ENCODE data around the gene NIPSNAP2.
A peak's percentile ranks its signal among the peaks of the same experiment; 100 is the strongest.
"Not testable (repeated sequence)": the region's sequence is repeated elsewhere in the genome, so short reads cannot be mapped to it uniquely, and the experiment has no call there.

NIPSNAP2 gene

DNA sequence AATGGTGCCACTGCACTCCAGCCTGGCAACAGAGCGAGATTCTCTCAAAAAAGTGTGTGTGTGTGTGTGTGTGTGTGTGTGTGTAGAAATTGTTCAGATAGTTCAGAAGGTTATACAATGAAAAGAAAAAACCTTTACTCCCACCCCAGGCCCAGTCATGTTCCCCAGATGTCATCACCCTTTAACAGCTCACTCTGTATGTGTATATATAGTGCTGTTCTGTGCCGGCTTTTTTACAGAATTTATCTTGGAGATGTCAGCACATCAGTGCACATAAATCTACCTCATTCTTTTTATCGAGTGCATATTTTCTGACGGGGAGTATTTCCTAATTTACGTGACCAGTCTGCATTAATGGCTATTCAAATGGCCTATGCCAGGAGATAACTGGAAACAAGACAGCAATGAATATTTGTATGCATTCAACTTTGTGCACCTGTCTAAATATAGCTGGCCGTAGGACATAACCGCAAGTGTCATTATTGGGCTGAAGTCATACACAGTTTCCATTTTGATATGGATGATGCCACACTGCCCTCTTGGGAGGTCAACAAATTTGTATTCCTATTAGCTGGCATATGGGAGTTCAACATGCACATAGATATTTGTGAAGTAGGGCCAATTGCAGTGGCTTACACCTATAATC is 11.7 kb downstream of the NIPSNAP2 start:
- DNase-seq: no peak

- peak; percentile 71 for DNase-seq
Observed at GRCh38 chr7:55977831-55978230, 13.4 kb downstream of the NIPSNAP2 start.

GRCh38 chr7:55980266-55980665 is 15.9 kb downstream of the NIPSNAP2 start:
- DNase-seq: no peak

GRCh38 chr7:55983537-55983936 is 19.2 kb downstream of the NIPSNAP2 start:
- no peak for DNase-seq

GRCh38 chr7:55992346-55992745 is 28.0 kb downstream of the NIPSNAP2 start:
- no peak for DNase-seq

DNA sequence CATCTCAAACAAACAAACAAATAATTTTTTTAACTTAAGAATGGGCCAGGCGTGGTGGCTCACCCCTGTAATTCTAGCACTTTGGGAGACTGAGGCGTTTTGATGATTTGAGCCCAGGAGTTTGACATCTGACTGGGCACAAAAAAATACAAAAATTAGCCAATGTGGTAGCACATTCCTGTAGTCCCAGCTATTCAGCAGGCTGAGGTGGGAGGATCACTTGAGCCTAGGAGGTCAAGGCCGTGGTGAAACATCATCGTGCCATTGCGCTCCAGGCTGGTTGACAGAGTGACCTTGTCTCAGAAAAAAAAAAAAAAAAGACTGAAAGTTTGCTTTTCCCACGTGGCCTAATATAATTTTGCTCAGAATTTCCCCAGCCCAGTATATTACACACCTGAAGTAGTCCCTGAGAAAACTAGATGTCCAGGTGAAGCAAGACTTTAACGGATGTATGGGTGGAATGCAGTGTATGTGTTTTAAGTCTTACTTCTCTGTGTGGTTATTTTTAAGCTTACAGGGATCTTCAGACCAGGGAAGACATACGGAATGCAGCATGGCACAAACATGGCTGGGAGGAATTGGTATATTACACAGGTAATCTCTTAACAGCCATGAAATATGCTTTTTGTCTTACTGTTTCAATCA is 32.6 kb downstream of the NIPSNAP2 start:
- DNase-seq: no peak

GRCh38 chr7:56003749-56004148 is 39.4 kb downstream of the NIPSNAP2 start:
- DNase-seq: no peak

DNA sequence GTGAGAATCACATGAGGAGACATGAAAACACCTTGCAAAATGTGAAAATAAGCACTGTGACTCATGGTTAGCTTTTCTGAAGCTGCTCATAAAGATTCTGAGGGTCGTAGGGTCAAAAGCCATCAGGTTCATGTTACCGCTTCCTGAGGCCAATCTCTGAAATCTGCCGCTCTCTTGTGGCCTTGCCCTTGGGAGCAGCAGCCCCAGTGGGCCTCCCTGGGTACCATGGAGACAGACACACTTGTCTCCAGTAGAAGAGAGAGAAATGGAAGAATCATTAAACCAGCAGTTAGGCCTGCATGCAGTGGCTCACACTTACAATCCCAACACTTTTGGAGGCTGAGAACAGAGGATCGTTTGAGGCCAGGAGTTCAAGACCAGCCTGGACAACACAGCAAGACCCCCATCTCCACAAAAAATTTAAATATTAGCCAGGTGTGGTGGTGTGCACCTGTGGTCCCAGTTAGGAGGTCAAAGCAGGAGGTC is 42.8 kb downstream of the NIPSNAP2 start:
- no peak for DNase-seq

DNA sequence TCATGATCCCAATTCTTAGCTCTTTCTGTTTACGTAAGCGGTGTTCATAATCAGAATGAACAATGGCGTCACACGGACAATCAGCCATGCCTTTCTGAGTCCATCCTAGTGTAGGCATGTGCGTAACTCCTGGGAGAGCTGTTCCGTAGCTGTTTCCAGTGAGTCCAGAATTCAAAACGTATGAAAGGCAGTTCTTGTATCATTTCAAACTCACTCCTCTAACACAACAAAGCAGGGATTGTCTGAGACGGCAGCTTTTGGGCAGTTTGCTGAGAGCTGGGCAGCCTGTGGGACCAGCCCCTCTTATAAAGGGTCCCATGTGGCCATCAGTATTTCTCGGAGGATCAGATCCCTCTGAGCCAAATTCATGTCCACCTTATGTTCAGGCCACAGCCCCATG is 43.5 kb downstream of the NIPSNAP2 start:
- no peak for DNase-seq

DNA sequence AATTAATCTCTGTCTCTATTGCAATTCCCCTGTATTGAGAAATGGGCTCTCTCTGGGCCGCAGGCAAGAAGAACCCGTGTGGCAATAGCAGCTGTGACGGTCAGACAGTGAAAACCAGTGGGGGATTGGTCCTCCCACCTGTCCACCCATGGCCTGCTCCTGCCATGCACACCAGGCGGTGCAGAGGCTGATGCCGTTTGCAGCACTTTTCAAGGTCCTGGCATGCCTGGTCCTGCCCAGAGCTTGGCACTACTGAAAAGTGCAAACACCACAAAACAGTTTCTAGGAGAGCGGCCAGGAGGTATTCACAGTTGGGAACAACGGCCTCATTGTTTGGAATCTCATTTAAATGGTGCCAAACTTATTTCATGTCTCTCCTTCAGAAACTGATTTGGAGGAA is 45.3 kb downstream of the NIPSNAP2 start:
- no peak for DNase-seq

DNA sequence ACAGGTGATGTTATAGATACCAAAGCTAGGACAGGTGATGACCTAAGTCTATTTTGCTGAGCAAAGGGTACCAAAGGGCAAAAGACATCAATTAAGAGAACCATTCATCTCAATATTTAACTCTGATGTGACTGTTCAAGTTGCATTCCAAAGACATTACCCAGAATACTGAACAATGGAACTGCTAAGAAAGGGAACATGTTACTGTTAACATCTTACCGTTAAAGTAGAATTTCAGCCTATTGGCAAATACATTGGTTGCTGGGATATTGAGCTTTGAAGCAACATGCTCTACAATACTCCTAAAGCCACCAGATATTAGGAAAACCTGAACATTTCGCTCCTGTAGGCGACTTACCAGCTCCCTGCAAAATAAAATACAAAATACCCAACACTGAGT is 52.6 kb downstream of the NIPSNAP2 start:
- not testable (repeated sequence) for DNase-seq

GRCh38 chr7:56019501-56019900 is 55.1 kb downstream of the NIPSNAP2 start:
- DNase-seq: no peak

DNA sequence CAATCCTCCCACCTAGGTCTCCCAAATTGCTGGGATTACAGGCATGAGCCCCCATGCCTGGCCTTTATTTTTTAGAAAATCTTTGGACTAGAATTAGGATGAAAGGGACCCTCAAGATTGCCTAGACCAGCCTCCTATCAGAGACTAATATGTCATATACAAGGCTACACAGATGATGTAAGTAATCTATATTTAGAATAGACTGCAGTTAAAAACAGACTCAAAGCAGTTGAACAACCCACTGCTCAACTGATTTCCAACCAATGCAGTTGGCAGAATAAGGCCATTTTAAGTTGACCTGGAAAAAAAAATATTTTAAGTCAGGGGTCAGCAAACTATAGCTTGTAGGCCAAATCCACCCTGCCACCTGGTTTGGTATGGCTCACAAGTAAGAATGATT is 59.1 kb downstream of the NIPSNAP2 start:
- no peak for DNase-seq

GRCh38 chr7:56026538-56026937 is 62.2 kb downstream of the NIPSNAP2 start:
- DNase-seq: no peak

DNA sequence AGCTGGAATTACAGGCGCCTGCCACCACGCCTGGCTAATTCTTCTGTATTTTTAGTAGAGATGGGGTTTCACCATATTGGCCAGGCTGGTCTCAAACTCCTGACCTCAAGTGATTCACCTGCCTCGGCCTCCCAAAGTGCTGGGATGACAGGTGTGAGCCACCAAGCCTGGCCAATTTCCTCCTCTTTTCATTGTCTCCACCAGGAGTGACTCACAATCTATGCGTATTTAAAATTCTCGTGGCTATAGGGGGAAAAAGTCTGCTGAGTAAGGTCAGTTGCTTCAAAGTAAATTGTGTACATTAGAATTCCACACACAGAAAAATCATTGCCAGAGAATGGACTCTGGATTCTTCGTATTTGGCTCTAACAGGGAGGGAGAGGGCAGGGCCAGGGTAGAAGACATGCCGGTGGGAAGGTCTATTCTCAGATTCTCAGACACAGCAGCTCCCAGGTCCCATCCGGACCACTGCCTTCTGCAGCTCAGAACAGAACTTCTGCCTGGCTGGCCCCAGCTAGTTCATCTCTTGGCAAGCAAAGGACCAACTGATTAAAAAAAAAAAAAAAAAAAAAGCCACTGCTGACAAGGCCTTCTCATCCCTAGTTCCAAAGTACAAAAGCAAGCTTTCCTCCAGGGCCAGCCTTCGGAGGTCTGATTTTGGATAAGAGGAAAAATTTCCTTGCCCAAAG is 64.7 kb downstream of the NIPSNAP2 start:
- peak; percentile 58 for DNase-seq

DNA sequence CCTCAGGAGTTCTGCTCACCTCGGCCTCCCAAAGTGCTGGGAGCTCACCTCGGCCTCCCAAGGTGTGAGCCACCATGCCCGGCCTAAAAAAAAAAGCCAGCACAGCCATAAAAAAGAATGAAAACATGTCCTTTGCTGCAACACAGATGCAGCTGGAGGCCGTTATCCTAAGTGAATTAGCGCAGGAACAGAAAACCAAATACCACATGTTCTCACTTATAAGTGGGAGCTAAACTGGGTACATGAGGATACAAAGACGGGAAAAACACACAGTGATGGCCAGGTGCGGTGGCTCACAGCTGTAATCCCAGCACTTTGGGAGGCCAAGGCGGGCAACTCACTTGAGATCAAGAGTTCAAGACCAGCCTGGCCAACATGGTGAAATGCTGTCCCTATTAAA is 66.0 kb downstream of the NIPSNAP2 start:
- DNase-seq: no peak

DNA sequence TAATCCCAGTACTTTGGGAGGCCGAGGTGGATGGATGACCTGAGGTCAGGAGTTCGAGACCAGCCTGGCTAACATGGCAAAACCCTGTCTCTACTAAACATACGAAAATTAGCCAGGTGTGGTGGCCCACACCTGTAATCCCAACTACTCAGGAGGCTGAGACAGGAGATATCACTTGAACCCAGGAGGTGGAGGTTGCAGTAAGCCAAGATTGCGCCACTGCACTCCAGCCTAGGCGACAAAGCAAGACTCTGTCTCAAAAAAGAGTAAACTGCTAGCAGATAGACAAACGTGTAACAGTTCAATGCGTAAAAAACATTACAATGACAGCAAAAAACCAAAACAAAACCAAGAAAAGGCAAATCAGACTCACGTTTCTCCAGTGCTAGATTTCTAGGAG is 67.2 kb downstream of the NIPSNAP2 start:
- DNase-seq: not testable (repeated sequence)

- DNase-seq: not testable (repeated sequence)
Observed at GRCh38 chr7:56032578-56032977, 68.2 kb downstream of the NIPSNAP2 start.

DNA sequence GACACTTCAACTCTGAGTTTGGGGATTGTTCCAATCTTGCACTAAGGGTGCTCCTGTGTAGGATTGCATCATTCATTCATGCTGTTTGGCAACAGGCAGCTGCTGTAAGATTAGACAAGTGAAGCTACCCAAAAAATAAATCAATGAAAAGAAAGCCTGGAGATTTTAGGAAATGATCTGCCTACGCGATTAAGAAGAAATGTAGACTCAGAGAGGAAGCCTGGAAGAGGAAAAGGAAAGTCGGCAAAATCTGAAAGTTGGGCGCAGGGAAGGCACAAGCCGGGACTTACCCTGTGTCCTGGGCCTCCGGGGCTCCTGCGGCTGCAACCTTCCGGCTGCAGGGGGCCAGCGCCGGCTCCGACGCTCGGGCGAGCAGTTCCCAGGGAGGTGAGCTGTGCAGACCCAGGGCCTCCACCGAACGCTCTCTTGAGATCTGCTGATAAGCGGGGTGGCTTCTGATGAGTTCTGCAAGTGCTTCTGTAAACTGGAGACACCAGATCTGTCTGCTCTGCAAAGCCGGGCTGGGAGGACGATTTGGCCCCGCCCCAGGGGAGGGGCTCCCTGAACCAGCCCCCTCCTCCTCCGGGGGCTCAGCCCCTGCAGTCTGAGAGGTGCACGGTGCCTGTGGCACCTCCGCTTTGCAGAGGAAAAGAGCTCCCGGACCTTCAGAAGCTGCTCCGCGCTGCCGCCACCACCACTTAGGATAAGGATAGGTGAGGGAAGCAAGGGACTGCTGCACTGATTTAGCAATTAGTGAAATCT is 69.5 kb downstream of the NIPSNAP2 start:
- peak; percentile 77 for DNase-seq

DNA sequence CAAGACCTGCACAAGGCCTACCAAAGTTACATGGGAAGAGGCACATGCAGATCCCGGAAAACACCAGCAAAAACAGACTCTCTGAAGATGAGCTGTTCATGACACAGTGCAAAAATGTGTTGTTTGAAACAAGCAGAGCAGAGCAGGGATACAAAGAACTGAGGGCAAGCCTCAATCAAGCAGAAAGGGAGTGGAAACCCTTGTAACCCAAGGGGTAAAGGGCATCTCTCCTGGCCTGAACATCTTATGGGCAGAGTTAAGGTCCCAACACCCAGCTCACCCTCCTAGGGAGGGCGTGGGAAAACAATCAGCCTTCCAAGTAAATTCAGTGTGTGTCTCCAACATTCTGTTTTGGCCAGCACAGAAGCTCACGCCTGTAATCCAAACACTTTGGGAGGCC is 76.3 kb downstream of the NIPSNAP2 start:
- DNase-seq: no peak

GRCh38 chr7:56045758-56046157 is 81.4 kb downstream of the NIPSNAP2 start:
- not testable (repeated sequence) for DNase-seq

DNA sequence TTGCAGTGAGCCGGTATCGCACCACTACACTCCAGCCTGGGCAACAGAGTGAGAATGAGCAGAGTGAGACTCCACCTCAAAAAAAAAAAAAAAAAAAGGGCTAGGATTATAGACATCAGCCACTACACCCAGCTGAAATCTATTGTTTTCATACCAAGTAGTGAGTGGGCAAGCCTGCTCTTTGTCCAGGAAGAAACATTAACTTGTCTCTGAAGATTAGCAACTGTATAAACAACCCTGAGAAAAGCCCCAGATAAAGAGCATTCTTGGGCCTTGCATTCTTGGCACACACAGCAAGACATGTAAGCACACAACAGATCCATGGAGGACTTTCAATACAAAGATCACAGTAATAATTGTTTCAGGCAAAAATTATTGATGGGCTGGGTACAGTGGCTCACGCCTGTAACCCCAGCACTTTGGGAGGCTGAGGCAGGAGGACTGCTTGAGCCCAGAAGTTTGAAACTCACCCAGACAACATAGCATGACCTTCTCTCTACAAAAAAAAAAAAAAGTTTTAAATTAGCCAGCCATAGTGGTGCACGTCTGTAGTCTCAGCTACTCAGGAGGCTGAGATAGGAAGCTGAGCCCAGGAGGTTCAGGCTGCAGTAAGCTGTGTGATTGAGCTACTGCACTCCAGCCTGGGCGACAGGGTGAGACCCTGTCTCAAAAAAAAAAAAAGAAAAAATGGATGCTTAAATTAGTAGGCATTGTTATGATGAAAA is 82.5 kb downstream of the NIPSNAP2 start:
- DNase-seq: peak; percentile 76

Data from fibroblast of skin of abdomen (primary cell).